Progenitor cell of endocrine pancreas (in vitro differentiated cells): Measurements from ENCODE around the gene DZIP1. TPM values are rescaled to one million over a fixed set of nuclear protein-coding genes. Genes with fewer than 3 reads are reported as not detected.

Experiments
- DNase-seq: peaks from one replicate; pipeline ENCODE4 v3.0.0; 2021; ENCODE audit warnings: low spot score; ENCODE audit not compliant: unreplicated experiment
- H3K27ac Mint-ChIP-seq: 2 replicates; pipeline ENCODE4 v1.8.0; 2021; ENCODE audit warnings: mild to moderate bottlenecking, moderate library complexity, mixed read lengths
- H3K27me3 Mint-ChIP-seq: 2 replicates; pipeline ENCODE4 v1.8.0; 2021; ENCODE audit warnings: mixed read lengths
- H3K36me3 Mint-ChIP-seq: 2 replicates; pipeline ENCODE4 v1.8.0; 2022; ENCODE audit warnings: mixed read lengths; ENCODE audit not compliant: insufficient read depth
- H3K4me1 Mint-ChIP-seq: 2 replicates; pipeline ENCODE4 v1.8.0; 2021; ENCODE audit warnings: low read depth, mixed read lengths
- H3K4me3 Mint-ChIP-seq: 2 replicates; pipeline ENCODE4 v1.8.0; 2021; ENCODE audit warnings: low read depth, mild to moderate bottlenecking, moderate library complexity, mixed read lengths
- H3K9me3 Mint-ChIP-seq: 2 replicates; pipeline ENCODE4 v1.8.0; 2021; ENCODE audit warnings: low read depth, mixed read lengths
- CTCF ChIP-seq: fragments of 200-600 bp; sonication (generic); IDR thresholded peaks from one replicate; pipeline ENCODE4 v1.5.0; 2021; ENCODE audit warnings: antibody characterized with exemption, mild to moderate bottlenecking; ENCODE audit not compliant: unreplicated experiment
- total RNA-seq: library from RNA; stranded (reverse); gene quantifications from 2 replicates; pipeline ENCODE4 v1.2.1, GENCODE V29; 2021

Gene DZIP1
- total RNA-seq, 1 donor from 2014 or later = 35.4 TPM

- H3K9me3 Mint-ChIP-seq = no peaks in the 10 kb centered on the region
- TF ChIP-seq CTCF = no peak
- no peak overlapping the region for H3K27ac Mint-ChIP-seq
- H3K36me3 Mint-ChIP-seq = peaks cover 59% of the 10 kb centered on the region
- no peaks in the 10 kb centered on the region for H3K27me3 Mint-ChIP-seq
- DNase-seq = no peak
- H3K4me1 Mint-ChIP-seq = no peaks in the 10 kb centered on the region
- no peak overlapping the region for H3K4me3 Mint-ChIP-seq
Observed at GRCh38 chr13:95628488-95628887, 16.0 kb downstream of the DZIP1 start.

GRCh38 chr13:95627590-95627989 lies 16.9 kb downstream of the DZIP1 start:
- no peaks in the 10 kb centered on the region for H3K9me3 Mint-ChIP-seq
- H3K4me3 Mint-ChIP-seq = no peak overlapping the region
- H3K27me3 Mint-ChIP-seq = no peaks in the 10 kb centered on the region
- H3K4me1 Mint-ChIP-seq = no peaks in the 10 kb centered on the region
- no peak for TF ChIP-seq CTCF
- no peak for DNase-seq
- H3K36me3 Mint-ChIP-seq = peaks cover 58% of the 10 kb centered on the region
- H3K27ac Mint-ChIP-seq = no peak overlapping the region

- Mint-ChIP-seq H3K27ac (no peak overlapping the region), H3K36me3 (peaks cover 50% of the 10 kb centered on the region), H3K9me3 (no peaks in the 10 kb centered on the region), H3K27me3 (no peaks in the 10 kb centered on the region), H3K4me1 (no peaks in the 10 kb centered on the region), H3K4me3 (no peak overlapping the region)
- DNase-seq = no peak
- no peak for TF ChIP-seq CTCF
Observed at GRCh38 chr13:95626768-95627167, 17.7 kb downstream of the DZIP1 start.

- H3K27me3 Mint-ChIP-seq = no peaks in the 10 kb centered on the region
- DNase-seq = no peak
- H3K36me3 Mint-ChIP-seq = peaks cover 45% of the 10 kb centered on the region
- TF ChIP-seq CTCF = peak; percentile 75
- H3K4me1 Mint-ChIP-seq = no peaks in the 10 kb centered on the region
- H3K9me3 Mint-ChIP-seq = no peaks in the 10 kb centered on the region
- no peak overlapping the region for H3K4me3 Mint-ChIP-seq
- peak overlapping the region; percentile 49 for H3K27ac Mint-ChIP-seq
Observed at GRCh38 chr13:95624020-95624419, 20.5 kb downstream of the DZIP1 start.

GRCh38 chr13:95623141-95623540 lies 21.4 kb downstream of the DZIP1 start:
- DNase-seq = no peak
- Mint-ChIP-seq H3K27me3 (no peaks in the 10 kb centered on the region), H3K9me3 (no peaks in the 10 kb centered on the region), H3K27ac (no peak overlapping the region), H3K4me3 (no peak overlapping the region), H3K36me3 (peaks cover 42% of the 10 kb centered on the region), H3K4me1 (no peaks in the 10 kb centered on the region)
- TF ChIP-seq CTCF = no peak
